ENCODE measurements around the gene CYS1. TPM values are rescaled to one million over a fixed set of nuclear protein-coding genes. Genes with fewer than 3 reads are reported as not detected.

Gene CYS1
- total and polyA plus RNA-seq, 2 of the 8 experiments (the other 6 are each of a cell fraction or from before 2014, with no cell fraction given), result 0.09 to 0.13 TPM

DNA sequence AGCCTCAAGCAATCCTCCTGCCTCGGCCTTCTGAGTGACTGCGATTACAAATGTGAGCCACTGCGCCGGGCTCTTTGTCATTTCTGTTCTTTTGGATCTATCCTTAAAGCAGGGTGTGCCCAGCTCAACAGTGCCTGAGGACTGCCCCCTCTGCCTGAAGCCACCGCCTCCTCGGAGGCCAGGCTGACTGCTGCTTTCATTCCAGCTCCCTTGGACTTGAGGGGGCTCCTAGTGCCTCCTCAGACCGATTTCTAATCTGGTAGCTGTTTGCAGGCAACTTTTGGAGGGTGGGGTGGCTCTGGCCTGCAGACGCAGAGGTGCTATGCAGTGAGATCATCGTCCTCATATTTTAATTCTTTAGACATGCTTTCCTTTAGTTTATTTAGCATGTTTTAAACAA lies 72.8 kb downstream of the CYS1 start:
- FAIRE-seq (no peak), DNase-seq (ENCODE audit: low read depth in 1 of 2, low spot score in 2 of 2) (no peak)
- Histone ChIP-seq H3K23ac (ENCODE audit: insufficient read length) (no peak overlapping the region), H3K56ac (replicated peaks; ENCODE audit: insufficient read length, low read depth, low read length) (no peak overlapping the region), H2BK120ac (replicated peaks; ENCODE audit: low read depth, low read length) (no peak overlapping the region), H3K79me2 (ENCODE audit: control insufficient read depth in 1 of 2, insufficient read depth in 2 of 2, low read length in 2 of 2) (no peaks in the 10 kb centered on the region), H2BK5ac (ENCODE audit: low read depth, low read length) (no peak overlapping the region), H3K9ac (replicated peaks in 1 of 4; ENCODE audit: extremely low read depth in 1 of 4, low read depth in 3 of 4, low read length in 3 of 4) (no peak overlapping the region), H3K4me2 (ENCODE audit: insufficient read depth in 1 of 2, low read depth in 2 of 2, low read length in 2 of 2) (no peak overlapping the region), H3K27ac (ENCODE audit: low read depth, low read length) (no peak overlapping the region), H3K9me3 (ENCODE audit: insufficient read depth in 2 of 2, low read depth in 1 of 2, low read length in 1 of 2) (peaks cover 0 to 2% of the 10 kb centered on the region in 2 experiments; a peak in 1 of 4 replicates), H2BK15ac (ENCODE audit: low read length) (no peak overlapping the region), H3K36me3 (ENCODE audit: control insufficient read depth in 2 of 4, insufficient read depth in 4 of 4, low read length in 3 of 4) (no peaks in the 10 kb centered on the region), H3K4me1 (replicated peaks in 1 of 4; ENCODE audit: control insufficient read depth in 3 of 4, insufficient read depth in 4 of 4, low read length in 3 of 4) (no peaks in the 10 kb centered on the region), H4K8ac (ENCODE audit: extremely low read depth, insufficient read depth, low read length) (no peak overlapping the region), H2BK20ac (ENCODE audit: low read length) (no peak overlapping the region), H3K79me1 (ENCODE audit: low read depth, low read length) (no peaks in the 10 kb centered on the region), H4K5ac (ENCODE audit: insufficient read length, low read depth, low read length) (no peak overlapping the region), H3K14ac (ENCODE audit: insufficient read length) (no peak overlapping the region), H3K4ac (replicated peaks; ENCODE audit: insufficient read length, low read depth, low read length) (no peak overlapping the region), H4K91ac (replicated peaks; ENCODE audit: insufficient read length, low read length) (no peak overlapping the region), H2AFZ (ENCODE audit: low read length) (no peak overlapping the region), H3K23me2 (ENCODE audit: low read depth, low read length) (no peaks in the 10 kb centered on the region), H3K27me3 (replicated peaks in 1 of 4; ENCODE audit: control insufficient read depth in 3 of 4, extremely low read depth in 1 of 4, insufficient read depth in 3 of 4, low read length in 3 of 4) (no peaks in the 10 kb centered on the region), H2AK5ac (ENCODE audit: low read depth, low read length) (no peak overlapping the region), H3K4me3 (ENCODE audit: extremely low read depth in 1 of 4, insufficient read depth in 2 of 4, low read depth in 3 of 4, low read length in 4 of 4) (no peak overlapping the region), H3K18ac (ENCODE audit: extremely low read depth, low read length) (no peak overlapping the region), H2BK12ac (ENCODE audit: low read depth, low read length) (no peak overlapping the region), H4K20me1 (replicated peaks in 1 of 2; ENCODE audit: control insufficient read depth in 1 of 2, insufficient read depth in 2 of 2, low read length in 2 of 2) (no peaks in the 10 kb centered on the region)
- no peak for TF ChIP-seq POU5F1 (IDR thresholded peaks at IDR 0.05; ENCODE audit: low read depth, low read length)
- TF ChIP-seq TAF1 (IDR thresholded peaks at IDR 0.05; ENCODE audit: low read depth, low read length), result no peak
- TF ChIP-seq FOSL1 (IDR thresholded peaks at IDR 0.05; ENCODE audit: insufficient read depth, low read depth, low read length), result no peak
- no peak for TF ChIP-seq CREB1 (IDR thresholded peaks at IDR 0.05)
- no peak for TF ChIP-seq BCL11A (IDR thresholded peaks at IDR 0.05; ENCODE audit: low read depth in 2 of 2, low read length in 2 of 2)
- 81% methylated on average over 9 of the region's 9 CpGs; no CpG with 5 or more reads in 1 of the 2 experiments for WGBS, 2 experiments (ENCODE audit: extremely low coverage in 1 of 2, insufficient coverage in 1 of 2, insufficient read length in 1 of 2, insufficient replicate concordance in 2 of 2, low coverage in 1 of 2, low lambda C conversion rate in 2 of 2, missing lambda C conversion rate in 1 of 2)
- ChIA-PET CTCF (ENCODE audit: partially characterized antibody) (interaction anchor here (1.8 to 4.5 kb wide), 3 partner anchors 13 to 23 kb away, joined by 7 to 23 read pairs (median 14); no protein-coding TSS in a partner anchor), POLR2A (ENCODE audit: partially characterized antibody) (no interaction called here)

Data from H1 (cell line).